SU-DHL-6 (cell line): ENCODE data around the gene OBSL1.

ENCODE experiments used
- CTCF ChIP-seq: fragments of 200-600 bp; sonication (generic); IDR thresholded peaks from one replicate; pipeline ENCODE4 v1.5.1; 2017; ENCODE audit warnings: antibody characterized with exemption, mild to moderate bottlenecking, low read length, moderate library complexity; ENCODE audit not compliant: insufficient read depth, poor library complexity, severe bottlenecking
- EZH2phosphoT487 ChIP-seq: fragments of 200-600 bp; sonication (generic), shearing (Covaris generic); conservative IDR thresholded peaks from 2 replicates; pipeline ENCODE4 v1.6.1; 2018; ENCODE audit warnings: mild to moderate bottlenecking, antibody characterized with exemption, low read length, moderate library complexity, mixed read lengths

GRCh38 chr2:219611306-219611705, 40.0 kb upstream of the OBSL1 start:
- TF ChIP-seq CTCF (no peak), EZH2phosphoT487 (no peak)
